ENCODE measurements around the gene GADL1.

GADL1 gene

DNA sequence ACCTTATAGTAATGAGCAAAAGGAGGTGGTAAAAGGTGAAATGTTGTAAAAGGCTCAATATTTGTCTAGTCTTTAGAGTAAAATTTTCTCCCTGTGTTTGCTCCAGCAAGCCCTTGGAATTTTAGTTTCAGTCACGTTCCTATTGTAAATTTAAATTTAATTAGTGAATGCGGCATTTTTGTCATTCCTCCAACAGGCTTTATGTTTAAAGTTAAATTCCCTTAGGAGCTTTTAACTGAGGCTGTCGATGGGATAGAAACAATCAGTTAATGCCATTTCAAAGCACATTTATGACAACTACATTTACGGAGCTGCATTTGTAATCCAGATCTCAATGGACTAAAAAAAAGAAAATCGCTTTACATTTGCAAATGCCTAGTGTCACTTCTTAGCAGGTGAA is 868 bp upstream of the GADL1 start:
- H3K36me3 Mint-ChIP-seq (ENCODE audit: low read depth) = no peaks in the 10 kb centered on the region
- H3K27ac Mint-ChIP-seq = no peak overlapping the region
- H3K27me3 Mint-ChIP-seq (ENCODE audit: low read depth, poor library complexity) = peaks cover 53% of the 10 kb centered on the region
- no peak overlapping the region for H3K4me3 Mint-ChIP-seq
- no peak for DNase-seq
- TF ChIP-seq, protein P1, sequence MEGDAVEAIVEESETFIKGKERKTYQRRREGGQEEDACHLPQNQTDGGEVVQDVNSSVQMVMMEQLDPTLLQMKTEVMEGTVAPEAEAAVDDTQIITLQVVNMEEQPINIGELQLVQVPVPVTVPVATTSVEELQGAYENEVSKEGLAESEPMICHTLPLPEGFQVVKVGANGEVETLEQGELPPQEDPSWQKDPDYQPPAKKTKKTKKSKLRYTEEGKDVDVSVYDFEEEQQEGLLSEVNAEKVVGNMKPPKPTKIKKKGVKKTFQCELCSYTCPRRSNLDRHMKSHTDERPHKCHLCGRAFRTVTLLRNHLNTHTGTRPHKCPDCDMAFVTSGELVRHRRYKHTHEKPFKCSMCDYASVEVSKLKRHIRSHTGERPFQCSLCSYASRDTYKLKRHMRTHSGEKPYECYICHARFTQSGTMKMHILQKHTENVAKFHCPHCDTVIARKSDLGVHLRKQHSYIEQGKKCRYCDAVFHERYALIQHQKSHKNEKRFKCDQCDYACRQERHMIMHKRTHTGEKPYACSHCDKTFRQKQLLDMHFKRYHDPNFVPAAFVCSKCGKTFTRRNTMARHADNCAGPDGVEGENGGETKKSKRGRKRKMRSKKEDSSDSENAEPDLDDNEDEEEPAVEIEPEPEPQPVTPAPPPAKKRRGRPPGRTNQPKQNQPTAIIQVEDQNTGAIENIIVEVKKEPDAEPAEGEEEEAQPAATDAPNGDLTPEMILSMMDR (IDR thresholded peaks at IDR 0.05) = no peak
- H3K9me3 Mint-ChIP-seq = no peaks in the 10 kb centered on the region
- peaks cover 7% of the 10 kb centered on the region for H3K4me1 Mint-ChIP-seq

- H3K36me3 Mint-ChIP-seq (ENCODE audit: low read depth) = no peaks in the 10 kb centered on the region
- DNase-seq = no peak
- H3K27me3 Mint-ChIP-seq (ENCODE audit: low read depth, poor library complexity) = peaks cover 48% of the 10 kb centered on the region
- H3K4me1 Mint-ChIP-seq = peaks cover 7% of the 10 kb centered on the region
- H3K4me3 Mint-ChIP-seq = peak overlapping the region; percentile 81
- TF ChIP-seq, protein P1 (IDR thresholded peaks at IDR 0.05) = no peak
- H3K9me3 Mint-ChIP-seq = no peaks in the 10 kb centered on the region
- H3K27ac Mint-ChIP-seq = no peak overlapping the region
Observed at GRCh38 chr3:30893678-30894325, 659 bp downstream of the GADL1 start.

DNA sequence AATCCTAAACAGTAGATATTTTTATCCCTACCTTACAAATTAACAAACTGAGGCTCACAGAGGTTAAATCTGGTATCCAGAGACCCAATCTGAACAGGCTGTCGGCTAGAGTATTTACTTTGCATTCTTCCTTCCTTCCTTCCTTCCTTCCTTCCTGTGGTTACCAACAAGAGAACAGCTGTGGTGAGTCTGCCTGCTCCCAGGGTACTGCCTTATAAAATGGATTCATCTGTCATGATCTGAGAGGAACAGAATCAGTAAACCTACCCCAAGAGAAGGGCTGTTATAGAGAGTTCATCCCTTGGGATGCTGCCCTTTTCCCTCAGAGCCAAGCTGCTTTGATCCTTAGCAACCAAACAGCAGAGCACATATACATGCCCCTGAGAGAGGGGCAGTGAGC is 3.6 kb downstream of the GADL1 start:
- Mint-ChIP-seq H3K4me1 (peaks cover 7% of the 10 kb centered on the region), H3K27ac (no peak overlapping the region), H3K4me3 (no peak overlapping the region), H3K27me3 (ENCODE audit: low read depth, poor library complexity) (peaks cover 47% of the 10 kb centered on the region), H3K9me3 (no peaks in the 10 kb centered on the region), H3K36me3 (ENCODE audit: low read depth) (no peaks in the 10 kb centered on the region)
- no peak for DNase-seq
- TF ChIP-seq, protein P1 (IDR thresholded peaks at IDR 0.05) = no peak

- TF ChIP-seq, protein P1 (IDR thresholded peaks at IDR 0.05) = no peak
- H3K9me3 Mint-ChIP-seq = no peaks in the 10 kb centered on the region
- H3K27me3 Mint-ChIP-seq (ENCODE audit: low read depth, poor library complexity) = peaks cover 11% of the 10 kb centered on the region
- no peaks in the 10 kb centered on the region for H3K36me3 Mint-ChIP-seq (ENCODE audit: low read depth)
- no peak overlapping the region for H3K4me3 Mint-ChIP-seq
- DNase-seq = no peak
- H3K4me1 Mint-ChIP-seq = no peaks in the 10 kb centered on the region
- no peak overlapping the region for H3K27ac Mint-ChIP-seq
Observed at GRCh38 chr3:30886888-30887287, 7.6 kb downstream of the GADL1 start.

- TF ChIP-seq, protein P1 (IDR thresholded peaks at IDR 0.05) = no peak
- Mint-ChIP-seq H3K4me1 (no peaks in the 10 kb centered on the region), H3K27ac (no peak overlapping the region), H3K27me3 (ENCODE audit: low read depth, poor library complexity) (peaks cover 3% of the 10 kb centered on the region), H3K4me3 (no peak overlapping the region), H3K9me3 (peaks cover 12% of the 10 kb centered on the region), H3K36me3 (ENCODE audit: low read depth) (no peaks in the 10 kb centered on the region)
- no peak for DNase-seq
Observed at GRCh38 chr3:30878862-30879261, 15.6 kb downstream of the GADL1 start.

DNA sequence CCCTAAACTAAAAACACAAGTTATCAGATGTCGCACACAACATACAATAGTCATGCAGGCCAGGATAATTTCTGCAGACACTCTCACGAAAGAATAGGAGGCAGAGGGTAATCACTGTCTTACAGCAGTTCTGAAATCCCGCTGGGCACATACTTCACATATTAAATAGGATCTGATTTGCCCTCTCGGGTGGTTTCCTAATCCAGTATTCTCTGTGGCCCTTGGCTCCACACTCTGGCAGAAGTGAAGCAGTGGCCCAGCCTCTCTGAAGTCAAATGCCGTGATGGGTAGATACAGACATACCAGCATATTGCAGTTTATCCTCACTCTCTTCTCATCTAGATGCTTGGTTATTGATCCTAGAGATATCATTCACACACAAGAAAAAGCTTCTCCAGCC is 19.0 kb downstream of the GADL1 start:
- peaks cover 6% of the 10 kb centered on the region for H3K27me3 Mint-ChIP-seq (ENCODE audit: low read depth, poor library complexity)
- H3K4me3 Mint-ChIP-seq = no peak overlapping the region
- H3K36me3 Mint-ChIP-seq (ENCODE audit: low read depth) = no peaks in the 10 kb centered on the region
- H3K27ac Mint-ChIP-seq = no peak overlapping the region
- DNase-seq = no peak
- H3K4me1 Mint-ChIP-seq = no peaks in the 10 kb centered on the region
- peaks cover 4% of the 10 kb centered on the region for H3K9me3 Mint-ChIP-seq
- TF ChIP-seq, protein P1 (IDR thresholded peaks at IDR 0.05) = no peak

Measured in nephron progenitor cell (in vitro differentiated cells).